ENCODE data around the gene RETREG3.

DNA sequence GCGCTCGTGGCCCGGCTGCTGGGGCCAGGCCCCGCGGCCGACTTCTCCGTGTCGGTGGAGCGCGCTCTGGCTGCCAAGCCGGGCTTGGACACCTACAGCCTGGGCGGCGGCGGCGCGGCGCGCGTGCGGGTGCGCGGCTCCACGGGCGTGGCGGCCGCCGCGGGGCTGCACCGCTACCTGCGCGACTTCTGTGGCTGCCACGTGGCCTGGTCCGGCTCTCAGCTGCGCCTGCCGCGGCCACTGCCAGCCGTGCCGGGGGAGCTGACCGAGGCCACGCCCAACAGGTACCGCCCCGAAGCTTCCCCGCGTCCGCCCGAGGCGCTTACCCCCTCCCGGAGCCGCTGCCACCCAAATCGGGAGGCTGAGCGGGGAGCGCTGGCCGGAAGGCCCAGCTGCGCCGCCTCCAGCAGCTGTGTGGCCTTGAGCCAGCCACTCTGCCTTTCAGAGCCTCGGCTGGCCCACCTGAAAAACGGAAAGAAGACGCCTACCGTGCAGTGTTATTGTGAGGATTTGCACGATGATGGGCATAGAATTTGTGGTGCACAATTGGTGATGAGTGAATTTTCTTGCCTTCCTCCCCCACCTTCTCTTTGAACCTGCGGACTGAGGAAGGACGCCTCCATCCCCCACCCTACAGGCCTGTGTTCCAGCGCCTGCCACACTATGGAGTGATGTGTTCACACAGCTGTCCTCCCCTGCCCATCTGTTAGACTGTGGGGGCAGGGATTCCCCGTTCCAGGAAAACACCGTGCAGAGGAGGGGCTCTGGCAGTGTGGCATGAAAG, 72.6 kb downstream of the RETREG3 start:
- TF ChIP-seq POLR2A (IDR thresholded peaks at IDR 0.05): peak in 2 of 3 donors; percentile 28 to 53
- TF ChIP-seq, protein P1, sequence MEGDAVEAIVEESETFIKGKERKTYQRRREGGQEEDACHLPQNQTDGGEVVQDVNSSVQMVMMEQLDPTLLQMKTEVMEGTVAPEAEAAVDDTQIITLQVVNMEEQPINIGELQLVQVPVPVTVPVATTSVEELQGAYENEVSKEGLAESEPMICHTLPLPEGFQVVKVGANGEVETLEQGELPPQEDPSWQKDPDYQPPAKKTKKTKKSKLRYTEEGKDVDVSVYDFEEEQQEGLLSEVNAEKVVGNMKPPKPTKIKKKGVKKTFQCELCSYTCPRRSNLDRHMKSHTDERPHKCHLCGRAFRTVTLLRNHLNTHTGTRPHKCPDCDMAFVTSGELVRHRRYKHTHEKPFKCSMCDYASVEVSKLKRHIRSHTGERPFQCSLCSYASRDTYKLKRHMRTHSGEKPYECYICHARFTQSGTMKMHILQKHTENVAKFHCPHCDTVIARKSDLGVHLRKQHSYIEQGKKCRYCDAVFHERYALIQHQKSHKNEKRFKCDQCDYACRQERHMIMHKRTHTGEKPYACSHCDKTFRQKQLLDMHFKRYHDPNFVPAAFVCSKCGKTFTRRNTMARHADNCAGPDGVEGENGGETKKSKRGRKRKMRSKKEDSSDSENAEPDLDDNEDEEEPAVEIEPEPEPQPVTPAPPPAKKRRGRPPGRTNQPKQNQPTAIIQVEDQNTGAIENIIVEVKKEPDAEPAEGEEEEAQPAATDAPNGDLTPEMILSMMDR (IDR thresholded peaks at IDR 0.05): peak in 2 of 7 experiments; percentile 11 to 16

Measured in body of pancreas (tissue), 4 donors.